ENCODE data around the gene APEH.
"Not testable (repeated sequence)": the region's sequence is repeated elsewhere in the genome, so short reads cannot be mapped to it uniquely, and the experiment has no call there.

- TF ChIP-seq POLR2A, CTCF (IDR thresholded peaks at IDR 0.05): not testable (repeated sequence)
Observed at GRCh38 chr3:49686346-49686745, 12.2 kb downstream of the APEH start.

Measured in esophagus squamous epithelium (tissue), 4 donors.